Glutamatergic neuron (in vitro differentiated cells): ENCODE data around the gene PACRG. TPM values are rescaled to one million over a fixed set of nuclear protein-coding genes. Genes with fewer than 3 reads are reported as not detected.
A peak's percentile ranks its signal among the peaks of the same experiment; 100 is the strongest.

ENCODE experiments used
- DNase-seq: peaks from one replicate; pipeline ENCODE4 v3.0.0; 2022
- H3K27ac Mint-ChIP-seq: one replicate; pipeline ENCODE4 v1.8.0; 2020; ENCODE audit warnings: mild to moderate bottlenecking, mixed read lengths, inconsistent platforms; ENCODE audit not compliant: unreplicated experiment
- H3K27me3 Mint-ChIP-seq: one replicate; pipeline ENCODE4 v1.8.0; 2020; ENCODE audit warnings: mild to moderate bottlenecking, moderate library complexity, mixed read lengths, inconsistent platforms; ENCODE audit not compliant: unreplicated experiment
- H3K36me3 Mint-ChIP-seq: one replicate; pipeline ENCODE4 v1.8.0; 2020; ENCODE audit warnings: mild to moderate bottlenecking, mixed read lengths, inconsistent platforms; ENCODE audit not compliant: unreplicated experiment
- H3K4me1 Mint-ChIP-seq: one replicate; pipeline ENCODE4 v1.8.0; 2020; ENCODE audit warnings: mild to moderate bottlenecking, low read depth, mixed read lengths, inconsistent platforms; ENCODE audit not compliant: unreplicated experiment
- H3K4me3 Mint-ChIP-seq: one replicate; pipeline ENCODE4 v1.8.0; 2020; ENCODE audit warnings: mild to moderate bottlenecking, mixed read lengths, inconsistent platforms; ENCODE audit not compliant: unreplicated experiment
- H3K9me3 Mint-ChIP-seq: one replicate; pipeline ENCODE4 v1.8.0; 2020; ENCODE audit warnings: mild to moderate bottlenecking, moderate library complexity, mixed read lengths, inconsistent platforms; ENCODE audit not compliant: unreplicated experiment
- CTCF ChIP-seq: fragments of 200-600 bp; sonication (generic); IDR thresholded peaks from one replicate; pipeline ENCODE4 v1.5.0; 2021; ENCODE audit not compliant: partially characterized antibody, unreplicated experiment
- total RNA-seq: library from RNA; stranded (reverse); fragmentation: NEBNext Ultra II Directional; extraction: Animal tissue kit (Norgen Biotek cat#: 25700); gene quantifications from one replicate; pipeline ENCODE4 v1.2.1, GENCODE V29; 2021; ENCODE audit not compliant: unreplicated experiment

The PACRG gene
- total RNA-seq, 1 donor from 2014 or later, result not detected

- no peak for TF ChIP-seq CTCF
- DNase-seq, result no peak
- Mint-ChIP-seq H3K4me1 (no peaks in the 10 kb centered on the region), H3K4me3 (no peak overlapping the region), H3K36me3 (peaks cover 6% of the 10 kb centered on the region), H3K27me3 (peaks cover 6% of the 10 kb centered on the region), H3K9me3 (no peaks in the 10 kb centered on the region), H3K27ac (no peak overlapping the region)
Observed at GRCh38 chr6:162900503-162900902, 172.7 kb downstream of the PACRG start.

- Mint-ChIP-seq H3K9me3 (no peaks in the 10 kb centered on the region), H3K36me3 (peaks cover 6% of the 10 kb centered on the region), H3K4me3 (no peak overlapping the region), H3K27ac (no peak overlapping the region), H3K4me1 (no peaks in the 10 kb centered on the region), H3K27me3 (peaks cover 2% of the 10 kb centered on the region)
- DNase-seq, result no peak
- TF ChIP-seq CTCF, result no peak
Observed at GRCh38 chr6:162904069-162904663, 176.4 kb downstream of the PACRG start.

DNA sequence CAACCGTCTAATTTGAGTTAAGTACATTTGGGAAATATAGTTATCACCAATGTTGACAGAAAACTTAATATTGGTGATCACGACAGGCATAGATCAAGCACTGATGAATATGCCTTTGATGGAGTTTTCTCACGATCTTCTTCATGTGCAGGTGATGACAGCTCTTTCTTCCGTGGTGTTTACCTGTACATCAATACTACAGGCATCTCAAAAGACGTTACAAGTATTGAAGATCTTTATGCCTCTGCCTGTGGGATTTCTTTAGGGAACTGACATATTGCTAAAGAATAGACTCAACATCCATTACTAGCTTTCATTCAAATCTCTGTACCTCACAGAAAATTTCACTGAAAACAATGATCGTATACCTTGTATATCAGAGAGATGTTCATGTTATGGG, 178.7 kb downstream of the PACRG start:
- Mint-ChIP-seq H3K9me3 (no peaks in the 10 kb centered on the region), H3K36me3 (no peaks in the 10 kb centered on the region), H3K4me1 (no peaks in the 10 kb centered on the region), H3K27me3 (no peaks in the 10 kb centered on the region), H3K4me3 (no peak overlapping the region), H3K27ac (no peak overlapping the region)
- TF ChIP-seq CTCF, result no peak
- DNase-seq, result no peak

DNA sequence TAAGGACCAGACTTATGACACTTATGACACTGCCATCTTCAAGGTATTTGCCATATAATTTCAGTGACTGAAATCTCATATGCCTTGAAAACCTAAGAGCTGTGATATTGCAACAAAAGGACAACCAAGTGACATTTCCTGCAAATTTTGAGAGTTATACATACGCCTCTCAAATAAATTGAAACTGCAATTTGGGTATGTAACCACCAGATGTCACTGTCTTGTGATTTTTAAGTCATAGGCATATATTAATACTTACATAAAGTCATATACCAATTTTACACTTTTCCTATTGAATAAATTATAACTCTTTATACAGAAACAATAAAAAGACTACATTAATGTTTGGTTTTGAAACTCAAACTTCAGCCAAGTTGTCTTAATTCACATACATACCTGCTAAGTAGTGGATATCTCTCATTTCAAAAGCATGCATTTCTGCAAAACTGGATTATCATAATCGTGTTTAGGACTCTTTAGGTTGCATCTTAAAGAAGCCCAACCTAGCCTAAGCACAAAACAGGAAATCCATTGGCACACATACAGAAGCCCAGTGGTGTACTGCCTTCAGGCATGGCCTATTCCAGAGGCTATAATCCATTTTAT, 180.2 kb downstream of the PACRG start:
- H3K27me3 Mint-ChIP-seq, result no peaks in the 10 kb centered on the region
- TF ChIP-seq CTCF, result peak; percentile 75
- H3K4me1 Mint-ChIP-seq, result no peaks in the 10 kb centered on the region
- H3K36me3 Mint-ChIP-seq, result no peaks in the 10 kb centered on the region
- H3K9me3 Mint-ChIP-seq, result no peaks in the 10 kb centered on the region
- no peak for DNase-seq
- no peak overlapping the region for H3K4me3 Mint-ChIP-seq
- no peak overlapping the region for H3K27ac Mint-ChIP-seq

DNA sequence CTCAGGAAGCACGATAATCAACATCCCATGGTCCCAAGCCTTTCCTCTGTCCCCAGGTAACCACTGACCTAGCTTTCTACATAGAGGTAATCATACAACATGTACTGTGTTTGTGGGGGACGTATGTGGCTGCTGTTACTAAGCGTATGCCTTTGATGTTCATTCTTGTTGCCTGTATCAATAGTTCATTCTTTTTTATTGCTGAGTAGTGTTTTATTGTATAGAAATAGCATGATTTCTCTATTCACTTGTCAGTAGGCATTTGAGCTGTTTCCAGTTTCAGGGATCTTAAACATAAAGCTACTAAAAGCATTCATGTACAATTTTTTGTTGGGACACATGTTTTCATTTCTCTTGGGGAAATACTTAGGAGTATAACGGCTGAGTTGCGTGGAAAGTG, 185.4 kb downstream of the PACRG start:
- TF ChIP-seq CTCF, result no peak
- Mint-ChIP-seq H3K4me3 (no peak overlapping the region), H3K27me3 (no peaks in the 10 kb centered on the region), H3K27ac (no peak overlapping the region), H3K9me3 (no peaks in the 10 kb centered on the region), H3K36me3 (no peaks in the 10 kb centered on the region), H3K4me1 (no peaks in the 10 kb centered on the region)
- DNase-seq, result no peak
